A673 (cell line): ENCODE data around the gene VWA1.

Source experiments
- EZH2 ChIP-seq: fragments of 200-600 bp; sonication (generic); IDR thresholded peaks from 2 replicates; pipeline ENCODE4 v1.6.1; 2017; ENCODE audit warnings: borderline replicate concordance, low read depth, mild to moderate bottlenecking, mixed read lengths, antibody characterized with exemption, low read length; ENCODE audit not compliant: poor library complexity, severe bottlenecking
- TF ChIP-seq, protein P1 (sequence below): fragments of 300-800, 200-600 bp; sonication (generic); conservative IDR thresholded peaks from 2 replicates; pipeline ENCODE4 v1.5.1; 2017; ENCODE audit warnings: low read depth, mild to moderate bottlenecking, antibody characterized with exemption, low read length, moderate library complexity, mixed read lengths

- TF ChIP-seq, protein P1, sequence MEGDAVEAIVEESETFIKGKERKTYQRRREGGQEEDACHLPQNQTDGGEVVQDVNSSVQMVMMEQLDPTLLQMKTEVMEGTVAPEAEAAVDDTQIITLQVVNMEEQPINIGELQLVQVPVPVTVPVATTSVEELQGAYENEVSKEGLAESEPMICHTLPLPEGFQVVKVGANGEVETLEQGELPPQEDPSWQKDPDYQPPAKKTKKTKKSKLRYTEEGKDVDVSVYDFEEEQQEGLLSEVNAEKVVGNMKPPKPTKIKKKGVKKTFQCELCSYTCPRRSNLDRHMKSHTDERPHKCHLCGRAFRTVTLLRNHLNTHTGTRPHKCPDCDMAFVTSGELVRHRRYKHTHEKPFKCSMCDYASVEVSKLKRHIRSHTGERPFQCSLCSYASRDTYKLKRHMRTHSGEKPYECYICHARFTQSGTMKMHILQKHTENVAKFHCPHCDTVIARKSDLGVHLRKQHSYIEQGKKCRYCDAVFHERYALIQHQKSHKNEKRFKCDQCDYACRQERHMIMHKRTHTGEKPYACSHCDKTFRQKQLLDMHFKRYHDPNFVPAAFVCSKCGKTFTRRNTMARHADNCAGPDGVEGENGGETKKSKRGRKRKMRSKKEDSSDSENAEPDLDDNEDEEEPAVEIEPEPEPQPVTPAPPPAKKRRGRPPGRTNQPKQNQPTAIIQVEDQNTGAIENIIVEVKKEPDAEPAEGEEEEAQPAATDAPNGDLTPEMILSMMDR, result no peak
- no peak for TF ChIP-seq EZH2
These were observed 10.1 kb upstream of the VWA1 start for GRCh38 chr1:1425426-1425752.
